Heart right ventricle (tissue), 16 donors: ENCODE data around the gene LEO1. TPM values are rescaled to one million over a fixed set of nuclear protein-coding genes. Genes with fewer than 3 reads are reported as not detected.

Experiments
- ATAC-seq, 8 donors: fragments of 200-7000 bp; cut with Tn5 transposase; one replicate each; pipeline ENCODE4 v1.9.1; 2020; ENCODE audit warnings: mild to moderate bottlenecking in 8 of 8, moderate library complexity in 8 of 8, moderate number of reproducible peaks in 1 of 8
- DNase-seq, 2 donors: peaks; one replicate each; pipeline ENCODE4 v3.0.0-alpha.2; 2020
- H3K27ac ChIP-seq, 10 donors: fragments of 200-600 bp; sonication (generic) in 2 of 10; one replicate each; pipeline versions ENCODE4 v1.5.0 to v1.8.0; 2020 to 2022; ENCODE audit warnings: mild to moderate bottlenecking in 3 of 10
- H3K27me3 ChIP-seq, 7 donors: fragments of 200-600 bp; one replicate each; pipeline ENCODE4 v1.8.0; 2021 to 2022; ENCODE audit warnings: mild to moderate bottlenecking in 2 of 7
- H3K36me3 ChIP-seq, 9 donors: fragments of 200-600 bp; sonication (generic) in 1 of 9; one replicate each; pipeline versions ENCODE4 v1.5.0 to v1.8.0; 2020 to 2022; ENCODE audit warnings: mild to moderate bottlenecking in 2 of 9
- H3K4me1 ChIP-seq, 9 donors: fragments of 200-600 bp; sonication (generic) in 1 of 9; one replicate each; pipeline versions ENCODE4 v1.5.0 to v1.8.0; 2020 to 2022; ENCODE audit warnings: mild to moderate bottlenecking in 4 of 9
- H3K4me3 ChIP-seq, 10 donors: fragments of 200-600 bp; sonication (generic) in 2 of 10; one replicate each; pipeline versions ENCODE4 v1.5.0 to v1.8.0; 2020 to 2022; ENCODE audit warnings: mild to moderate bottlenecking in 7 of 10, moderate library complexity in 2 of 10
- H3K9me3 ChIP-seq, 11 donors: fragments of 200-600 bp in 10 of 11; sonication (generic) in 2 of 11; one replicate each; pipeline versions ENCODE4 v1.5.0 to v1.8.0; 2013 to 2022; ENCODE audit warnings: mild to moderate bottlenecking in 2 of 11, control low read depth in 1 of 11, moderate library complexity in 1 of 11
- WGBS, 2 donors: extraction: QIAGEN DNeasy Blood & Tissue Kit; methylation state at CpG; one replicate each; pipeline ENCODE4 v1.1.7; 2013; ENCODE audit warnings: inconsistent platforms in 1 of 2; 5-methylcytosine and 5-hydroxymethylcytosine counted together
- intact Hi-C, 10 donors: fragments of 100-400 bp; cut with DNase I; formaldehyde crosslinking; loops; one replicate each; pipeline versions ENCODE4 v1.11.1 to v1.14.2; 2022
- polyA plus RNA-seq, 2 donors: library from polyadenylated mRNA; stranded (reverse); fragments of 200-250 nt; gene quantifications; one replicate each; pipeline ENCODE4 v1.2.3, GENCODE V29; 2013
- total RNA-seq, 10 donors: library from RNA; stranded (reverse); fragmentation: NEBNext Ultra II Directional in 3 of 10; extraction: Animal tissue kit (Norgen Biotek cat#: 25700) in 3 of 10; gene quantifications; one replicate each; pipeline versions ENCODE4 v1.2.1 to v1.2.4, GENCODE V29; 2021 to 2023
- TF ChIP-seq, protein P1 (sequence below), 9 donors: fragments of 200-600 bp; sonication (generic) in 2 of 9; IDR thresholded peaks; one replicate each; pipeline versions ENCODE4 v1.5.0 to v1.8.0; 2021 to 2022; ENCODE audit warnings: antibody characterized with exemption in 9 of 9, mild to moderate bottlenecking in 5 of 9, moderate library complexity in 1 of 9
- donor health status: Arrhythmogenic right ventricular cardiomyopathy.
- donor health status: ischemic (EF 13 %, LVEDD 7.1; RV severe dilation, severe dysfunction).
- donor health status: healthy with polysubstance abuse.
- donor health status: DM: no; HTN: yes; CAD: no.
- donor health status: DM: no; HTN: no; CAD: no.
- donor health status: ischemic (EF 25% LVEDD 6.9; RV normal size, moderate dysfunction).
- donor health status: ischemic (EF 25% LVEDD 5.7; RV mildly dilated, moderate dysfunction).
- donor health status: healthy.
- donor health status: DM: yes; HTN: yes; CAD: no.
- donor health status: Ischemic cardiomyopathy.
- donor health status: ischemic (EF 35%, LVEDD 5.7; RV mildly dilated, moderate dysfunction).
- donor health status: nonischemic (EF 11% LVEDD 7.7; RV severe dilation, severe dysfunction).
- donor health status: DM: yes; HTN: yes; CAD: no.
- donor health status: PGD.
- donor health status: ischemic (EF 29% LVEDD 5.4; RV normal size, mild dysfunction).
- donor health status: nonischemic (EF 23%, LVEDD 6.1; RV moderate dilation, normal function).

The LEO1 gene
- total and polyA plus RNA-seq, 12 donors: 6.6 to 9.1 (median 8.2) TPM

- Histone ChIP-seq H3K27me3 (no peaks in the 10 kb centered on the region), H3K4me1 (peaks cover 6 to 22% (median 16%) of the 10 kb centered on the region in 9 donors), H3K27ac (no peak overlapping the region), H3K36me3 (peaks cover 0 to 6% (median 0%) of the 10 kb centered on the region in 9 donors), H3K9me3 (peaks cover 0 to under 1% (median 0%) of the 10 kb centered on the region in 11 donors), H3K4me3 (no peak overlapping the region)
- WGBS, 2 donors: 93 to 97% methylated on average over 4 of the region's 4 CpGs
- intact Hi-C loops: loop anchor here in 6 of 10 donors (5.0 to 10.0 kb wide), 6 partner anchors 44 to 241 kb away; partner anchors contain the start of gene MAPK6 (in 1 of the 6)
- DNase-seq (no peak), ATAC-seq (no peak)
- TF ChIP-seq, protein P1, sequence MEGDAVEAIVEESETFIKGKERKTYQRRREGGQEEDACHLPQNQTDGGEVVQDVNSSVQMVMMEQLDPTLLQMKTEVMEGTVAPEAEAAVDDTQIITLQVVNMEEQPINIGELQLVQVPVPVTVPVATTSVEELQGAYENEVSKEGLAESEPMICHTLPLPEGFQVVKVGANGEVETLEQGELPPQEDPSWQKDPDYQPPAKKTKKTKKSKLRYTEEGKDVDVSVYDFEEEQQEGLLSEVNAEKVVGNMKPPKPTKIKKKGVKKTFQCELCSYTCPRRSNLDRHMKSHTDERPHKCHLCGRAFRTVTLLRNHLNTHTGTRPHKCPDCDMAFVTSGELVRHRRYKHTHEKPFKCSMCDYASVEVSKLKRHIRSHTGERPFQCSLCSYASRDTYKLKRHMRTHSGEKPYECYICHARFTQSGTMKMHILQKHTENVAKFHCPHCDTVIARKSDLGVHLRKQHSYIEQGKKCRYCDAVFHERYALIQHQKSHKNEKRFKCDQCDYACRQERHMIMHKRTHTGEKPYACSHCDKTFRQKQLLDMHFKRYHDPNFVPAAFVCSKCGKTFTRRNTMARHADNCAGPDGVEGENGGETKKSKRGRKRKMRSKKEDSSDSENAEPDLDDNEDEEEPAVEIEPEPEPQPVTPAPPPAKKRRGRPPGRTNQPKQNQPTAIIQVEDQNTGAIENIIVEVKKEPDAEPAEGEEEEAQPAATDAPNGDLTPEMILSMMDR (IDR thresholded peaks at IDR 0.05): no peak
Measured at GRCh38 chr15:51973775-51974174, 2.2 kb upstream of the LEO1 start.

- TF ChIP-seq, protein P1 (IDR thresholded peaks at IDR 0.05): no peak
- intact Hi-C loops: loop anchor here in 6 of 10 donors (5.0 to 10.0 kb wide), 6 partner anchors 44 to 241 kb away; partner anchors contain the start of gene MAPK6 (in 1 of the 6)
- no peak for ATAC-seq
Measured at GRCh38 chr15:51973220-51973619, 1.6 kb upstream of the LEO1 start.

DNA sequence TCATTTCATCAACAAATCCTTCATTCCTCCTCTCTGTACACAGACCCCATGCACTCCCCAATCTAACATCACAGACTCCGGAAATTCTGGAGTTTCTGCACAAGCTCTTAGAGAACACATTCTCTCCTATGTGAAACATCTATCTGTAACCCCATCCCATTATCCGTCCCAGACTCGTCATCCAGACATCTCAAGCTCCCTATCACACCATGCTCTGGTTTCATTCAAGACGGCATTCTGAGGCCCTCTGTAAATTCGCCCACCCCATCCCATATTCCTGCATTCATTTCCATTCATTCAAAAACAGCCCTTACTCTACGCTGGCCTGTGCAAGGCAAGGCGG, 575 bp downstream of the LEO1 start:
- TF ChIP-seq, protein P1 (IDR thresholded peaks at IDR 0.05): no peak
- DNase-seq (no peak), ATAC-seq (peak in 1 of 8 donors; percentile 2)
- intact Hi-C loops: loop anchor here in 7 of 10 donors (1.0 to 10.0 kb wide), 7 partner anchors 46 to 239 kb away; partner anchors contain the start of gene MAPK6 (in 1 of the 7)
- peaks cover 0 to 13% (median 0%) of the 10 kb centered on the region in 9 donors for H3K36me3 ChIP-seq
- 1% methylated on average over 7 of the region's 7 CpGs for WGBS, 2 donors
- H3K27ac ChIP-seq: peak overlapping the region; percentile 49 to 96 (median 92)
- H3K4me1 ChIP-seq: peaks cover 6 to 22% (median 16%) of the 10 kb centered on the region in 9 donors
- H3K27me3 ChIP-seq: no peaks in the 10 kb centered on the region
- H3K9me3 ChIP-seq: peaks cover 0 to 22% (median 12%) of the 10 kb centered on the region in 11 donors
- H3K4me3 ChIP-seq: peak overlapping the region; percentile 43 to 91 (median 80)

More at GRCh38 chr15:51973220-51973619, 1.6 kb upstream of the LEO1 start:
- H3K27ac ChIP-seq: no peak overlapping the region
- no peaks in the 10 kb centered on the region for H3K27me3 ChIP-seq
- WGBS, 2 donors: 83 to 95% methylated on average over 5 of the region's 5 CpGs
- H3K4me1 ChIP-seq: peaks cover 6 to 22% (median 16%) of the 10 kb centered on the region in 9 donors
- DNase-seq: no peak
- H3K9me3 ChIP-seq: peaks cover 0 to 6% (median under 1%) of the 10 kb centered on the region in 11 donors
- no peak overlapping the region for H3K4me3 ChIP-seq
- H3K36me3 ChIP-seq: peaks cover 0 to 6% (median 0%) of the 10 kb centered on the region in 9 donors

DNA sequence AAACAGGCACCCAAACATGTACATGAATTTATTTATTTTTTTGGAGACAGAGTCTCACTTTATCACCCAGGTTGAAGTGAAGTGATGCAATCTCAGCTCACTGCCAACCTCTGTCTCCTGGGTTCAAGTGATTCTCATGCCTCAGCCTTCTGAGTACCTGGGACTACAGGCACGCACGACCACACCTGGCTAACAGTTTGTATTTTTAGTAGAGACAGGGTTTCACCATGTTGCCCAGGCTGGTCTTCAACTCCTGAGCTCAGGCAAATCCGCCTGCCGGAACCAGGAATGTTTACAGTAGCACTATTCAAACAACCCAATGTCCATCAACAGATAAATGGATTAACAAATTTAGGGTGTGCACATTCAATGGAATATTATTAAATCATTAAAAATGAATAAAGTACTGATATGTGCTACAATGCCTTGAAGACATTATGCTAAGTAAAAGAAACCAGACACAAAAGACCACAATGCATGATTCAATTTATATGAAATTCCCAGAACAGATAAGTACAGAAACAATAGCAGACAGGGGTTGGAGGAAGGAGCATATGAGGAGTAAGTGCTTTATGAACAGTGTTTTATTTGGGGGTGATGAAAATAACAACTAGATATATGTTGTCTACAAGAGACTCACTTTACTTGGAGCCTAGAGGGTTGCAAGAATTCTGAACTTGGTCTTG, 1.3 kb downstream of the LEO1 start:
- 78 to 81% methylated on average over 4 of the region's 4 CpGs for WGBS, 2 donors
- no peaks in the 10 kb centered on the region for H3K27me3 ChIP-seq
- no peak for ATAC-seq
- intact Hi-C loops: loop anchor here in 6 of 10 donors (5.0 to 10.0 kb wide), 6 partner anchors 47 to 238 kb away; partner anchors contain the start of gene MAPK6 (in 1 of the 6)
- H3K4me1 ChIP-seq: peaks cover 6 to 22% (median 16%) of the 10 kb centered on the region in 9 donors
- H3K27ac ChIP-seq: no peak overlapping the region
- H3K36me3 ChIP-seq: peaks cover 0 to 20% (median 0%) of the 10 kb centered on the region in 9 donors
- peaks cover 0 to 22% (median 12%) of the 10 kb centered on the region in 11 donors for H3K9me3 ChIP-seq
- H3K4me3 ChIP-seq: peak overlapping the region in 5 of 10 donors; percentile 71 to 91 (median 91)
- DNase-seq: no peak
- TF ChIP-seq, protein P1 (IDR thresholded peaks at IDR 0.05): no peak
